ENCODE measurements around the gene SLC24A3. TPM values are rescaled to one million over a fixed set of nuclear protein-coding genes. Genes with fewer than 3 reads are reported as not detected.

The SLC24A3 gene
- total RNA-seq, 2 experiments from 2014 or later, result not detected

DNA sequence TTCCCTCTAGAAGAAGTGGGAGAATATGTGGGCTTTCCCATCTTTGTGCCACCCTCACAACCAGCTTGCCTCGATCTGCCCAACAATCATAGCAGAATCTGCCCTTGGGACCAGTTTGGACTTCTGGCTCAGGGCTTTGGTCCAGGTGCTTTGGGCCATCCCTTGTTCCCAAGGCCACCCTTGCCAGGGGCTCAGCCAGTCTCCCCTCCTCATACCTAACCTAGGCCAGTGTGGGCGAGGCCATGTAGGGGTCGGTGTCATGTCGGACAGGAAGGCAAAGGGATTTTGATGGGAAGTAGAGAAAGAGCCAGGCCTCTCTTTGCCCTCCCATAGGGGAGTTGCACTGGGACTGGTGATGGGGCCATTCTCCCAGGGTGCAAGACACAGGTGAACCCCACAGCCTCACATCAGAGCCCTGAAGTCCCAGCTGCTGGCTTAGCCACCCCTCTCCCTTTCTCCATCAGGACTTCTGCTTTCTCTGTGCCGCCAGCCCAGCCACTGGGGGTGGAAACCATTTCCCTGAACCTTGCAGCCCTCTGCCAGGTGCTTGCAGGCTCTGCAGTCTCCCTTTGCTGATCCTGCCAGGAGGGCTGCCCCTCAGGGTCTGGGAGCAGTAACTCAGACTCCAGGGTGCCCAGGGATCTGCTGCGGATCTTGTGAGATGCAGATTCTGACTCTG lies 60.7 kb downstream of the SLC24A3 start:
- Histone ChIP-seq H3K9me3 (ENCODE audit: low read length) (no peaks in the 10 kb centered on the region), H3K27ac (ENCODE audit: low read depth, low read length, poor library complexity, severe bottlenecking) (no peak overlapping the region), H3K79me2 (ENCODE audit: insufficient read depth, low read depth, low read length) (no peaks in the 10 kb centered on the region), H3K9me2 (ENCODE audit: insufficient read depth, low read length) (no peaks in the 10 kb centered on the region), H2AFZ (ENCODE audit: low read length) (no peak overlapping the region), H3K4me2 (ENCODE audit: low read length) (no peak overlapping the region), H3K36me3 (ENCODE audit: insufficient read depth, low read length) (no peaks in the 10 kb centered on the region), H4K20me1 (ENCODE audit: insufficient read depth, low read length) (no peaks in the 10 kb centered on the region), H3K4me3 (ENCODE audit: low read depth, low read length, poor library complexity, severe bottlenecking) (no peak overlapping the region), H3K4me1 (ENCODE audit: insufficient read depth, low read length, poor library complexity, severe bottlenecking) (no peaks in the 10 kb centered on the region)
- BruUV-seq (replicated peaks), result no TSS peak
- ChIA-PET POLR2A (no interaction called here), CTCF (ENCODE audit: unreplicated experiment) (no interaction called here)
- intact Hi-C loops (cut with micrococcal nuclease; ENCODE audit: unreplicated experiment), result no loop called here
- DNase-seq (ENCODE audit: low spot score), result no peak
- TF ChIP-seq, protein P1, sequence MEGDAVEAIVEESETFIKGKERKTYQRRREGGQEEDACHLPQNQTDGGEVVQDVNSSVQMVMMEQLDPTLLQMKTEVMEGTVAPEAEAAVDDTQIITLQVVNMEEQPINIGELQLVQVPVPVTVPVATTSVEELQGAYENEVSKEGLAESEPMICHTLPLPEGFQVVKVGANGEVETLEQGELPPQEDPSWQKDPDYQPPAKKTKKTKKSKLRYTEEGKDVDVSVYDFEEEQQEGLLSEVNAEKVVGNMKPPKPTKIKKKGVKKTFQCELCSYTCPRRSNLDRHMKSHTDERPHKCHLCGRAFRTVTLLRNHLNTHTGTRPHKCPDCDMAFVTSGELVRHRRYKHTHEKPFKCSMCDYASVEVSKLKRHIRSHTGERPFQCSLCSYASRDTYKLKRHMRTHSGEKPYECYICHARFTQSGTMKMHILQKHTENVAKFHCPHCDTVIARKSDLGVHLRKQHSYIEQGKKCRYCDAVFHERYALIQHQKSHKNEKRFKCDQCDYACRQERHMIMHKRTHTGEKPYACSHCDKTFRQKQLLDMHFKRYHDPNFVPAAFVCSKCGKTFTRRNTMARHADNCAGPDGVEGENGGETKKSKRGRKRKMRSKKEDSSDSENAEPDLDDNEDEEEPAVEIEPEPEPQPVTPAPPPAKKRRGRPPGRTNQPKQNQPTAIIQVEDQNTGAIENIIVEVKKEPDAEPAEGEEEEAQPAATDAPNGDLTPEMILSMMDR (conservative IDR thresholded peaks at IDR 0.05; ENCODE audit: low read length), result no peak
- no peak for TF ChIP-seq EZH2phosphoT487 (IDR thresholded peaks at IDR 0.05; ENCODE audit: borderline replicate concordance, low read depth, low read length)

DNA sequence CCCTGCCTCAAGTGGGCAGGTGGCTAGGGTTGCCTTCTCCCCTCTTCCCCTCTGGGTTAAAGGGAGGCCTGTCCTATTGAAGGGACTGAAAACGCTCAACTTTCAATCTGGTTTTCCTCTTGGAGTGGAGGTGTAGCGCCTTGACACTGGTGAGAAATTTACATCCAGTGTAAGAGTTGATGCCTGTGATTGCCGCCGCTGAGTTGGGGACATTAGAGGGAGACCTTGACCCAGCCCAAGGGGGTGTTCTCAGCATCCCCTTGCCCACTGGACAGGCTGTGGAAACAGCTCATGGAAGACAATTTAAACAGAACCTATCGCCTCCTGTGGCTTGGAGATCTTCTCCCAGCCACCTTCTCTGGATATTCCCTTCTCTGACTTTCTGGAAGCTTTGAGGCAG lies 61.6 kb downstream of the SLC24A3 start:
- H3K36me3 ChIP-seq (ENCODE audit: insufficient read depth, low read length), result no peaks in the 10 kb centered on the region
- ChIA-PET POLR2A (no interaction called here), CTCF (ENCODE audit: unreplicated experiment) (no interaction called here)
- no TSS peak for BruUV-seq (replicated peaks)
- intact Hi-C loops (cut with micrococcal nuclease; ENCODE audit: unreplicated experiment), result no loop called here
- H3K27ac ChIP-seq (ENCODE audit: low read depth, low read length, poor library complexity, severe bottlenecking), result no peak overlapping the region
- H3K9me2 ChIP-seq (ENCODE audit: insufficient read depth, low read length), result no peaks in the 10 kb centered on the region
- no peak for DNase-seq (ENCODE audit: low spot score)
- TF ChIP-seq, protein P1 (conservative IDR thresholded peaks at IDR 0.05; ENCODE audit: low read length), result no peak
- no peak for TF ChIP-seq EZH2phosphoT487 (IDR thresholded peaks at IDR 0.05; ENCODE audit: borderline replicate concordance, low read depth, low read length)
- H3K9me3 ChIP-seq (ENCODE audit: low read length), result no peaks in the 10 kb centered on the region
- H3K4me2 ChIP-seq (ENCODE audit: low read length), result no peak overlapping the region
- no peak overlapping the region for H2AFZ ChIP-seq (ENCODE audit: low read length)
- H3K4me3 ChIP-seq (ENCODE audit: low read depth, low read length, poor library complexity, severe bottlenecking), result no peak overlapping the region
- H3K4me1 ChIP-seq (ENCODE audit: insufficient read depth, low read length, poor library complexity, severe bottlenecking), result no peaks in the 10 kb centered on the region
- no peaks in the 10 kb centered on the region for H3K79me2 ChIP-seq (ENCODE audit: insufficient read depth, low read depth, low read length)
- H4K20me1 ChIP-seq (ENCODE audit: insufficient read depth, low read length), result no peaks in the 10 kb centered on the region

DNA sequence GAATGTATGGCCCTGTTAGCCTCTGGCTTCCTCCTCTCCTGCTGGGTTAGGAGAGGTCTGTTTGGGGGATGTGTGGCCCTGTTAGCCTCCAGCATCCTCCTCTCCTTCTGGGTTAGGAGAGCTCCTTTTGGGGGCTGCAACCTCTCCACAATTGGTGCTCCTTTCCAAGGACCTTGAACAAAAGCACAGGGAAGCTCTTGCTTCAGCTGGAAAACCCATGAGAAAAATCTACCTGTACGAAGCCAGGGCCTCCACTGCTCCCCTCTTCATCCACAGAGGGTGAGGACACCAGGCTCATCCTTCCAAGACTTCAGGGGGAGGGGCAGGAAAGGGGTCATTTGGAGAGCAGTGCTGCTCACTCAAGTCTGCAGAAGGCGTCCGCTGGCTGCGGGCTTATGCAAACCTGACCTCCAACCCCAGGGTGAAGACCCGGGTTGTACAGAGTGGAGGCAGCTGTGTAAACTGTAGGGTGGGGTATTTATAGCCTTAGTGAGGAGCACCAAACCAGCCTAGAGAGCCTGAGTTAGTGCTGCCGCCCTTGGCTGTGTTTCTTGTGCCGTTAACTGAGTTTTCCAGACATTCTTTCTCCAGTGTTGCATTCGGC lies 62.1 kb downstream of the SLC24A3 start:
- Histone ChIP-seq H3K9me2 (ENCODE audit: insufficient read depth, low read length) (no peaks in the 10 kb centered on the region), H3K79me2 (ENCODE audit: insufficient read depth, low read depth, low read length) (no peaks in the 10 kb centered on the region), H2AFZ (ENCODE audit: low read length) (no peak overlapping the region), H3K4me3 (ENCODE audit: low read depth, low read length, poor library complexity, severe bottlenecking) (no peak overlapping the region), H3K36me3 (ENCODE audit: insufficient read depth, low read length) (no peaks in the 10 kb centered on the region), H4K20me1 (ENCODE audit: insufficient read depth, low read length) (no peaks in the 10 kb centered on the region), H3K9me3 (ENCODE audit: low read length) (no peaks in the 10 kb centered on the region), H3K27ac (ENCODE audit: low read depth, low read length, poor library complexity, severe bottlenecking) (no peak overlapping the region), H3K4me1 (ENCODE audit: insufficient read depth, low read length, poor library complexity, severe bottlenecking) (no peaks in the 10 kb centered on the region), H3K4me2 (ENCODE audit: low read length) (no peak overlapping the region)
- no peak for TF ChIP-seq EZH2phosphoT487 (IDR thresholded peaks at IDR 0.05; ENCODE audit: borderline replicate concordance, low read depth, low read length)
- TF ChIP-seq, protein P1 (conservative IDR thresholded peaks at IDR 0.05; ENCODE audit: low read length), result no peak
- intact Hi-C loops (cut with micrococcal nuclease; ENCODE audit: unreplicated experiment), result no loop called here
- DNase-seq (ENCODE audit: low spot score), result no peak
- CTCF ChIA-PET (ENCODE audit: unreplicated experiment), result no interaction called here
- BruUV-seq (replicated peaks), result no TSS peak
- POLR2A ChIA-PET, result no interaction called here

Data from OCI-LY7 (cell line).